ENCODE results near the gene TALDO1. TPM values are rescaled to one million over a fixed set of nuclear protein-coding genes. Genes with fewer than 3 reads are reported as not detected.

Gene TALDO1
- total RNA-seq, 1 experiment from 2014 or later, result 173 TPM

GRCh38 chr11:782264-783174, 35.3 kb downstream of the TALDO1 start:
- no peaks in the 10 kb centered on the region for H3K4me1 ChIP-seq (ENCODE audit: insufficient read depth, low read length, poor library complexity, severe bottlenecking)
- TF ChIP-seq CTCF (conservative IDR thresholded peaks at IDR 0.05; ENCODE audit: low read depth, low read length), result no peak
- no peak for TF ChIP-seq EZH2 (IDR thresholded peaks at IDR 0.05; ENCODE audit: borderline replicate concordance, low read depth, low read length, poor library complexity, severe bottlenecking)
- no peak overlapping the region for H3K4me3 ChIP-seq (ENCODE audit: low read depth, low read length, poor library complexity, severe bottlenecking)
- DNase-seq (ENCODE audit: low spot score), result no peak
- intact Hi-C loops (cut with micrococcal nuclease; ENCODE audit: unreplicated experiment), result no loop called here
- no peaks in the 10 kb centered on the region for H3K9me3 ChIP-seq (ENCODE audit: low read depth, low read length, poor library complexity, severe bottlenecking)
- BruUV-seq (replicated peaks), result no TSS peak
- CTCF ChIA-PET, result no interaction called here
- H3K27ac ChIP-seq (ENCODE audit: low read depth, low read length, poor library complexity, severe bottlenecking), result no peak overlapping the region
- POLR2A ChIA-PET (ENCODE audit: low non-redundant PET), result no interaction called here
- H3K36me3 ChIP-seq (ENCODE audit: insufficient read depth, low read length, poor library complexity, severe bottlenecking), result no peaks in the 10 kb centered on the region
- H3K27me3 ChIP-seq (replicated peaks; ENCODE audit: insufficient read depth, low read depth, low read length, poor library complexity), result no peaks in the 10 kb centered on the region

GRCh38 chr11:783581-784015, 36.3 kb downstream of the TALDO1 start:
- BruUV-seq (replicated peaks), result no TSS peak

More at GRCh38 chr11:783581-784015, 36.3 kb downstream of the TALDO1 start:
- TF ChIP-seq CTCF (conservative IDR thresholded peaks at IDR 0.05; ENCODE audit: low read depth, low read length) (peak; percentile 89), EZH2 (IDR thresholded peaks at IDR 0.05; ENCODE audit: borderline replicate concordance, low read depth, low read length, poor library complexity, severe bottlenecking) (no peak)
- peak overlapping the region; percentile 39 for H3K27ac ChIP-seq (ENCODE audit: low read depth, low read length, poor library complexity, severe bottlenecking)
- no peaks in the 10 kb centered on the region for H3K9me3 ChIP-seq (ENCODE audit: low read depth, low read length, poor library complexity, severe bottlenecking)
- ChIA-PET CTCF (interaction anchor here (0.5 to 0.8 kb wide), 2 partner anchors 13 to 256 kb away, joined by 3 read pairs; no protein-coding TSS in a partner anchor), POLR2A (ENCODE audit: low non-redundant PET) (interaction anchor here (0.7 kb wide), 2 partner anchors 19 to 70 kb away, joined by 4 to 6 read pairs; no protein-coding TSS in a partner anchor)
- peak; percentile 85 for DNase-seq (ENCODE audit: low spot score)
- no peaks in the 10 kb centered on the region for H3K4me1 ChIP-seq (ENCODE audit: insufficient read depth, low read length, poor library complexity, severe bottlenecking)
- intact Hi-C loops (cut with micrococcal nuclease; ENCODE audit: unreplicated experiment), result no loop called here
- H3K36me3 ChIP-seq (ENCODE audit: insufficient read depth, low read length, poor library complexity, severe bottlenecking), result no peaks in the 10 kb centered on the region
- no peaks in the 10 kb centered on the region for H3K27me3 ChIP-seq (replicated peaks; ENCODE audit: insufficient read depth, low read depth, low read length, poor library complexity)
- H3K4me3 ChIP-seq (ENCODE audit: low read depth, low read length, poor library complexity, severe bottlenecking), result no peak overlapping the region
